Measurements from ENCODE around the gene DCUN1D2. TPM values are rescaled to one million over a fixed set of nuclear protein-coding genes. Genes with fewer than 3 reads are reported as not detected.

Gene DCUN1D2
- total and polyA plus RNA-seq, 2 donors from 2014 or later, result 7.6 to 19.5 TPM

DNA sequence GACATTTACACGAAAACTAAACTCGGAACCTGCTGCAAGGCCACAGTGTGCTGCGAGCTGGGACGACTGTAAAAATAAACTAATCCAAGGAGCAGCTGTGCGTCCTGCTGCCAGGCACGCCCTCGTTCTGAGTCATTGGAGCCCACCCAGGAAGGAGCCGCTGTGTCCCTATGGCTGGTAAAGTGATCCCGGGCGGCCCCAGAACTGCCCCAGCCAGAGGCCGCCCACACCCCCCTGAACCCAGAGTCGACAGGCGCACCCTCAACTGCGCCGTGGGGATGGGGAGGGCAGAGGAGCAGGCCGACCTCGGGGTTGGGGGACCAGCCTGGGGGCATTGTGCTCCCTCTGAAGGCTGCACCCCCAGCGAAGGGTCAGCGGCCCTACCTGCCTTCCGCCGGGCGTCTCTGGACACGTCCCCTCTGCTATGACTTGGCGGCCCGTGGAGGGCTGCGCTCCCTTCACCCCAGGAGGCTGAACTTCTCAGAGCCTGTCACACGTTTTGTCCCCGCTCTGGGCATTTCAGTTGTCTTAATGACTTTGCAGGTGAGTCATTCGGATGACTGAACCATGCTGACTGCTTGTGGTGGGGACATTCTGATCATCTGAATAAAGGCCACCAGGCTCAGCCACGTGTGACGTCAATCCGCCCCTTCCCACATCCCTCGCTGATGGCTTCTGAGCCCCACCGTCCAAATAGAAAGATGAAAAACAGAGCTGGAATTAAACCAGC is 79.9 kb downstream of the DCUN1D2 start:
- Histone ChIP-seq H3K9ac (ENCODE audit: low read length in 3 of 3) (no peak overlapping the region), H3K27ac (ENCODE audit: low read depth in 2 of 2, low read length in 2 of 2) (no peak overlapping the region), H3K4me3 (ENCODE audit: low read length in 3 of 3) (no peak overlapping the region), H3K4me1 (ENCODE audit: control insufficient read depth in 2 of 3, insufficient read depth in 2 of 3, low read depth in 1 of 3, low read length in 3 of 3) (peaks cover 0 to 3% (median 0%) of the 10 kb centered on the region in 3 donors), H3K27me3 (ENCODE audit: control insufficient read depth, insufficient read depth, low read length) (no peaks in the 10 kb centered on the region), H3K9me3 (ENCODE audit: control insufficient read depth in 2 of 3, insufficient read depth in 1 of 3, low read length in 3 of 3) (no peaks in the 10 kb centered on the region), H3K36me3 (ENCODE audit: control insufficient read depth in 2 of 3, insufficient read depth in 3 of 3, low read length in 3 of 3) (no peaks in the 10 kb centered on the region)
- DNase-seq (peak; percentile 80 to 89 (median 87)), FAIRE-seq (no peak)
- intact Hi-C loops (cut with DNase I), result no loop called here
- TF ChIP-seq, protein P1, sequence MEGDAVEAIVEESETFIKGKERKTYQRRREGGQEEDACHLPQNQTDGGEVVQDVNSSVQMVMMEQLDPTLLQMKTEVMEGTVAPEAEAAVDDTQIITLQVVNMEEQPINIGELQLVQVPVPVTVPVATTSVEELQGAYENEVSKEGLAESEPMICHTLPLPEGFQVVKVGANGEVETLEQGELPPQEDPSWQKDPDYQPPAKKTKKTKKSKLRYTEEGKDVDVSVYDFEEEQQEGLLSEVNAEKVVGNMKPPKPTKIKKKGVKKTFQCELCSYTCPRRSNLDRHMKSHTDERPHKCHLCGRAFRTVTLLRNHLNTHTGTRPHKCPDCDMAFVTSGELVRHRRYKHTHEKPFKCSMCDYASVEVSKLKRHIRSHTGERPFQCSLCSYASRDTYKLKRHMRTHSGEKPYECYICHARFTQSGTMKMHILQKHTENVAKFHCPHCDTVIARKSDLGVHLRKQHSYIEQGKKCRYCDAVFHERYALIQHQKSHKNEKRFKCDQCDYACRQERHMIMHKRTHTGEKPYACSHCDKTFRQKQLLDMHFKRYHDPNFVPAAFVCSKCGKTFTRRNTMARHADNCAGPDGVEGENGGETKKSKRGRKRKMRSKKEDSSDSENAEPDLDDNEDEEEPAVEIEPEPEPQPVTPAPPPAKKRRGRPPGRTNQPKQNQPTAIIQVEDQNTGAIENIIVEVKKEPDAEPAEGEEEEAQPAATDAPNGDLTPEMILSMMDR (IDR thresholded peaks at IDR 0.05; ENCODE audit: borderline replicate concordance, extremely low read depth, insufficient read depth), result no peak

DNA sequence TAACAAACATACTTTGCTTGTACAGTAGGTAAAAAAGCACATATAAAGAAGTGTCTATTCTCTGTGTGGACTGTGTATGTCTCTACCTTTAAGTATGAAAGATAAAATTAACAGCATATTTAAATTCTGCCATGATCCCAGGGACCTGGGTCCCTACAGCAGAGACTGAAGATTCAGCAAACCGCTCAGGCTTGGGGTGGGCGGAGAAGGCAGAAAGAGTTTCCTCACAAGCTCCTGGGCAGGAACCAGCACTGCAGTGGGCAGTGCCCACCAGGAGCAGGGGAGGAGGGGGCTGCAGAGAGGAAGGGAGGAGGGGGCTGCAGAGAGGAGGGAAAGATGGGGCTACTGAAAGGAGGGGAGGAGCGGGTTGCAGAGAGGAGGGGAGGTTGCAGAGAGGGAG is 81.9 kb downstream of the DCUN1D2 start:
- Histone ChIP-seq H3K27ac (ENCODE audit: low read depth in 2 of 2, low read length in 2 of 2) (no peak overlapping the region), H3K36me3 (ENCODE audit: control insufficient read depth in 2 of 3, insufficient read depth in 3 of 3, low read length in 3 of 3) (no peaks in the 10 kb centered on the region), H3K9me3 (ENCODE audit: control insufficient read depth in 2 of 3, insufficient read depth in 1 of 3, low read length in 3 of 3) (no peaks in the 10 kb centered on the region), H3K4me1 (ENCODE audit: control insufficient read depth in 2 of 3, insufficient read depth in 2 of 3, low read depth in 1 of 3, low read length in 3 of 3) (peaks cover 0 to 3% (median 0%) of the 10 kb centered on the region in 3 donors), H3K4me3 (ENCODE audit: low read length in 3 of 3) (no peak overlapping the region), H3K27me3 (ENCODE audit: control insufficient read depth, insufficient read depth, low read length) (no peaks in the 10 kb centered on the region), H3K9ac (ENCODE audit: low read length in 3 of 3) (no peak overlapping the region)
- TF ChIP-seq, protein P1 (IDR thresholded peaks at IDR 0.05; ENCODE audit: borderline replicate concordance, extremely low read depth, insufficient read depth), result no peak
- FAIRE-seq, result no peak
- intact Hi-C loops (cut with DNase I), result no loop called here
- DNase-seq, result peak in 1 of 5 donors; percentile 11

DNA sequence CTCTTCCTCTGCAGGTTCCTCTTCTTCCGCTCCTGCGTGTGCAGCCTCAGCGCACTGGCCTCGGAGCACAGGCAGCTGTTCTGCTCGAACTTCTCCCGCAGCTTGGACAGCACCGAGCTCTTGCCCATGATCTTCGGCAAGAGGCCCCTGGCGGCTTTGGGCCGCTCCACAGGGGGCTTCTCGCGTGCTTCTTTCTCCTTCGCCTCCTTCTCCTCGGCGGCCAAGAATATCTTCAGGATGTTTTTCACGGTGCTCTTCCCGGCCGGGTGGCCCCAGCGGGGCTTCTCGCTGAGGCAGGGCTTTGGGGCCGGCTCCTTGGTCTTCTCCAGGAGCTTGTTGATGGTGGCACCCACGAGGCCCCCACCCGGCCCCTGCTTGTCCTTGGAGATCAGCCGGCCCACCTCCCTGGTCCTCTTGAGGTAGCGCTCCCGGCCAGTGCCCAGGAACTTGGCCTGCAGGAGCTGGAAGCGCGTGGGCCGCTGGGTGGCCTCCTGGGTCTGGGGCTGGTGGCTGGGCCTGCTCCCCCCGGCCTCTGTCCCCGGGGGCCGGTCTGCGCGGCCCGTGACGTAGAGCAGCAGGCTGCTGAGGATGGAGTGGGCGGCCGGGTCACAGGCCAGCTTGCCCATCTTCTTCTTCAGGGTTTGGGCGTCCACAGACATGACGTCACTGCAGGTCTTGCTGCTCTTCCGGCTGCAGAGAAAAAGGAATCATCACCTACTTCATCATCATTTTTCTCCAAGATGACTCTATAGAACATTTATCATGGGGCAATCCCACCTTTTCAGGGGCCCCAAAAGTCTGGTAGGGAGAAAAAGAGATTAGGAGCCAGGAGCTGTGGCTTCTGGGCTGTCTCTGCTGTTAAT is 82.7 kb downstream of the DCUN1D2 start:
- H3K27me3 ChIP-seq (ENCODE audit: control insufficient read depth, insufficient read depth, low read length), result no peaks in the 10 kb centered on the region
- TF ChIP-seq, protein P1 (IDR thresholded peaks at IDR 0.05; ENCODE audit: borderline replicate concordance, extremely low read depth, insufficient read depth), result no peak
- H3K9me3 ChIP-seq (ENCODE audit: control insufficient read depth in 2 of 3, insufficient read depth in 1 of 3, low read length in 3 of 3), result no peaks in the 10 kb centered on the region
- H3K36me3 ChIP-seq (ENCODE audit: control insufficient read depth in 2 of 3, insufficient read depth in 3 of 3, low read length in 3 of 3), result no peaks in the 10 kb centered on the region
- DNase-seq (peak in 2 of 5 donors; percentile 6 to 40), FAIRE-seq (no peak)
- H3K4me1 ChIP-seq (ENCODE audit: control insufficient read depth in 2 of 3, insufficient read depth in 2 of 3, low read depth in 1 of 3, low read length in 3 of 3), result peaks cover 0 to 3% (median 0%) of the 10 kb centered on the region in 3 donors
- no peak overlapping the region for H3K4me3 ChIP-seq (ENCODE audit: low read length in 3 of 3)
- H3K9ac ChIP-seq (ENCODE audit: low read length in 3 of 3), result no peak overlapping the region
- intact Hi-C loops (cut with DNase I), result no loop called here
- H3K27ac ChIP-seq (ENCODE audit: low read depth in 2 of 2, low read length in 2 of 2), result no peak overlapping the region
